Ishikawa (cell line): ENCODE results near the gene RAB22A.

Experiments used
- CEBPB ChIP-seq: IDR thresholded peaks from 2 replicates; pipeline ENCODE4 v1.6.1; 2012
- EP300 ChIP-seq: IDR thresholded peaks from 2 replicates; pipeline ENCODE4 v1.6.1; 2012; ENCODE audit warnings: borderline replicate concordance
- RAD21 ChIP-seq: IDR thresholded peaks from 2 replicates; pipeline ENCODE4 v1.6.1; 2012; ENCODE audit warnings: low read depth
- TAF1 ChIP-seq: IDR thresholded peaks from 2 replicates; pipeline ENCODE4 v1.6.1; 2012; ENCODE audit warnings: low read depth, mild to moderate bottlenecking
- TCF12 ChIP-seq: IDR thresholded peaks from 2 replicates; pipeline ENCODE4 v1.6.1; 2012; ENCODE audit warnings: low read depth
- TF ChIP-seq, protein P1 (sequence below): IDR thresholded peaks from 2 replicates; pipeline ENCODE4 v1.6.1; 2012
- TF ChIP-seq, protein P2 (sequence below): IDR thresholded peaks from 2 replicates; pipeline ENCODE4 v1.6.1; 2012; ENCODE audit warnings: low read depth, mild to moderate bottlenecking
- TF ChIP-seq, protein P3 (sequence below): IDR thresholded peaks from 2 replicates; pipeline ENCODE4 v1.6.1; 2012

DNA sequence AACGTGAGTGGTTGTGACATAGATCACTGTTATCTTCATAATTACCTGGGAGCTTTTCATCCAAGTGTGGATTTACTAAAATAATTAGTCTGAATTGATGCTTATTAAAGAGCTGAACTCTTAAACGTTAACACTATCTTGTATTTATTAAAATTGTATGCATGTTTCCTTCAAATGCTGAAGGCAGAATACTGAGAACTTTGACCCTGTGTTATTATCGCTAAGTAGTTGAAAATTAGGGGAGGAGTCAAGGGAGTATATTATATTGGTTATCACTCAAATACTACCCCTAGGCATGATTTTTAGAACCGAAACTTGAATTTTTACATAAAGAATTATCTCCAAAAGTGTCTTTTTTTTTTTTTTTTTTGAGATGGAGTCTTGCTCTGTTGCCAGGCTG, 85.3 kb downstream of the RAB22A start:
- no peak for TF ChIP-seq RAD21
- no peak for TF ChIP-seq TAF1
- TF ChIP-seq, protein P1, sequence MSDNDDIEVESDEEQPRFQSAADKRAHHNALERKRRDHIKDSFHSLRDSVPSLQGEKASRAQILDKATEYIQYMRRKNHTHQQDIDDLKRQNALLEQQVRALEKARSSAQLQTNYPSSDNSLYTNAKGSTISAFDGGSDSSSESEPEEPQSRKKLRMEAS = no peak
- TF ChIP-seq, protein P2, sequence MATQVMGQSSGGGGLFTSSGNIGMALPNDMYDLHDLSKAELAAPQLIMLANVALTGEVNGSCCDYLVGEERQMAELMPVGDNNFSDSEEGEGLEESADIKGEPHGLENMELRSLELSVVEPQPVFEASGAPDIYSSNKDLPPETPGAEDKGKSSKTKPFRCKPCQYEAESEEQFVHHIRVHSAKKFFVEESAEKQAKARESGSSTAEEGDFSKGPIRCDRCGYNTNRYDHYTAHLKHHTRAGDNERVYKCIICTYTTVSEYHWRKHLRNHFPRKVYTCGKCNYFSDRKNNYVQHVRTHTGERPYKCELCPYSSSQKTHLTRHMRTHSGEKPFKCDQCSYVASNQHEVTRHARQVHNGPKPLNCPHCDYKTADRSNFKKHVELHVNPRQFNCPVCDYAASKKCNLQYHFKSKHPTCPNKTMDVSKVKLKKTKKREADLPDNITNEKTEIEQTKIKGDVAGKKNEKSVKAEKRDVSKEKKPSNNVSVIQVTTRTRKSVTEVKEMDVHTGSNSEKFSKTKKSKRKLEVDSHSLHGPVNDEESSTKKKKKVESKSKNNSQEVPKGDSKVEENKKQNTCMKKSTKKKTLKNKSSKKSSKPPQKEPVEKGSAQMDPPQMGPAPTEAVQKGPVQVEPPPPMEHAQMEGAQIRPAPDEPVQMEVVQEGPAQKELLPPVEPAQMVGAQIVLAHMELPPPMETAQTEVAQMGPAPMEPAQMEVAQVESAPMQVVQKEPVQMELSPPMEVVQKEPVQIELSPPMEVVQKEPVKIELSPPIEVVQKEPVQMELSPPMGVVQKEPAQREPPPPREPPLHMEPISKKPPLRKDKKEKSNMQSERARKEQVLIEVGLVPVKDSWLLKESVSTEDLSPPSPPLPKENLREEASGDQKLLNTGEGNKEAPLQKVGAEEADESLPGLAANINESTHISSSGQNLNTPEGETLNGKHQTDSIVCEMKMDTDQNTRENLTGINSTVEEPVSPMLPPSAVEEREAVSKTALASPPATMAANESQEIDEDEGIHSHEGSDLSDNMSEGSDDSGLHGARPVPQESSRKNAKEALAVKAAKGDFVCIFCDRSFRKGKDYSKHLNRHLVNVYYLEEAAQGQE = no peak
- no peak for TF ChIP-seq TCF12
- no peak for TF ChIP-seq CEBPB
- TF ChIP-seq, protein P3, sequence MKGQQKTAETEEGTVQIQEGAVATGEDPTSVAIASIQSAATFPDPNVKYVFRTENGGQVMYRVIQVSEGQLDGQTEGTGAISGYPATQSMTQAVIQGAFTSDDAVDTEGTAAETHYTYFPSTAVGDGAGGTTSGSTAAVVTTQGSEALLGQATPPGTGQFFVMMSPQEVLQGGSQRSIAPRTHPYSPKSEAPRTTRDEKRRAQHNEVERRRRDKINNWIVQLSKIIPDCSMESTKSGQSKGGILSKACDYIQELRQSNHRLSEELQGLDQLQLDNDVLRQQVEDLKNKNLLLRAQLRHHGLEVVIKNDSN = no peak
- TF ChIP-seq EP300 = no peak
